Prostate gland (tissue), 2 donors: ENCODE measurements around the gene SELENOO. TPM values are rescaled to one million over a fixed set of nuclear protein-coding genes. Genes with fewer than 3 reads are reported as not detected.

ENCODE experiments used
- DNase-seq: peaks from one replicate; pipeline ENCODE4 v3.0.0-alpha.2; 2019; ENCODE audit warnings: low spot score
- H3K27ac ChIP-seq, 2 donors: fragments of 200-600 bp; sonication (generic); 2 replicates each; pipeline ENCODE4 v1.5.1; 2017 to 2019
- H3K27me3 ChIP-seq: fragments of 200-600 bp; sonication (generic); replicated peaks from 2 replicates; pipeline ENCODE4 v1.5.1; 2019; ENCODE audit not compliant: insufficient read depth
- H3K36me3 ChIP-seq, 2 donors: fragments of 200-600 bp; sonication (generic); 1 replicate in 1 of 2; 2 replicates in 1 of 2; pipeline versions ENCODE4 v1.5.1 to v1.8.1; 2017 to 2019
- H3K4me1 ChIP-seq: fragments of 200-600 bp; sonication (generic); replicated peaks from 2 replicates; pipeline ENCODE4 v1.5.1; 2019
- H3K4me3 ChIP-seq, 2 donors: fragments of 200-600 bp; sonication (generic); 2 replicates each; pipeline ENCODE4 v1.5.1; 2017 to 2019
- H3K9me3 ChIP-seq: fragments of 200-600 bp; sonication (generic); 2 replicates; pipeline ENCODE4 v1.5.1; 2017
- CTCF ChIP-seq, 4 experiments: fragments of 200-600 bp in 2 of 4; fragments of 450-650 bp in 2 of 4; sonication (generic) in 2 of 4; IDR thresholded peaks; 1 replicate in 3 of 4; 2 replicates in 1 of 4; pipeline ENCODE4 v1.5.1; 2016 to 2019; ENCODE audit warnings: antibody characterized with exemption in 4 of 4, mild to moderate bottlenecking in 2 of 4, moderate library complexity in 2 of 4
- POLR2A ChIP-seq: fragments of 450-650 bp; IDR thresholded peaks from one replicate; pipeline ENCODE4 v1.6.1; 2016; ENCODE audit warnings: antibody characterized with exemption, mild to moderate bottlenecking
- POLR2AphosphoS5 ChIP-seq: sonication (generic); formaldehyde crosslinking; IDR thresholded peaks from one replicate; pipeline ENCODE4 v1.6.1; 2017; ENCODE audit warnings: antibody characterized with exemption
- WGBS: methylation state at CpG from one replicate; pipeline ENCODE4 v1.1.5; 2018; 5-methylcytosine and 5-hydroxymethylcytosine counted together
- intact Hi-C: fragments of 100-400 bp; cut with DNase I; formaldehyde crosslinking; loops from one replicate; pipeline ENCODE4 v1.14.2; 2022
- total RNA-seq, 2 donors: library from RNA; depleted of rRNA; stranded (reverse); fragments of >200 nt; gene quantifications; one replicate each; pipeline ENCODE4 v1.1.0, GENCODE V29; 2016

Gene SELENOO
- total RNA-seq, 2 donors from 2014 or later = 51.8 to 58.5 TPM

GRCh38 chr22:50243685-50244419, 43.0 kb downstream of the SELENOO start:
- DNase-seq = no peak
- no peak for TF ChIP-seq POLR2AphosphoS5
- TF ChIP-seq POLR2A = no peak
- TF ChIP-seq CTCF (IDR thresholded peaks at IDR 0.05) = no peak
- Histone ChIP-seq H3K4me3 (peak overlapping the region; percentile 80 to 95), H3K4me1 (peaks cover 16% of the 10 kb centered on the region), H3K9me3 (no peaks in the 10 kb centered on the region), H3K36me3 (peaks cover 0 to 3% of the 10 kb centered on the region in 2 donors), H3K27ac (peak overlapping the region; percentile 85 to 88), H3K27me3 (no peaks in the 10 kb centered on the region)
- intact Hi-C loops = no loop called here
- 18% methylated on average over 27 of the region's 27 CpGs for WGBS

- H3K27ac ChIP-seq = peak within 1 kb of the TSS; percentile 85 to 88
- no peaks in the 10 kb centered on the region for H3K27me3 ChIP-seq
- H3K4me1 ChIP-seq = peaks cover 16% of the 10 kb centered on the region
- under 1% methylated on average over 54 of the region's 76 CpGs for WGBS
- intact Hi-C loops = no loop called here
- H3K36me3 ChIP-seq = peaks cover 0 to 3% of the 10 kb centered on the region in 2 donors
- peak; percentile 96 for DNase-seq
- TF ChIP-seq POLR2A (peak; percentile 68), CTCF (IDR thresholded peaks at IDR 0.05) (peak in 3 of 4 experiments; percentile 11 to 49 (median 47)), POLR2AphosphoS5 (peak; percentile 98)
- H3K9me3 ChIP-seq = no peaks in the 10 kb centered on the region
- H3K4me3 ChIP-seq = peak within 1 kb of the TSS; percentile 80 to 95
Measured at GRCh38 chr22:50244420-50245213, 43.8 kb downstream of the SELENOO start, which contains the start of gene TUBGCP6. TSS of gene TUBGCP6 (minus strand) at chr22:50245023. CDS start at chr22:50244459, 564 bp downstream.

- Histone ChIP-seq H3K4me3 (peak overlapping the region; percentile 80 to 95), H3K36me3 (no peaks in the 10 kb centered on the region), H3K27ac (peak overlapping the region; percentile 85 to 88), H3K9me3 (no peaks in the 10 kb centered on the region), H3K27me3 (no peaks in the 10 kb centered on the region), H3K4me1 (peaks cover 24% of the 10 kb centered on the region)
- intact Hi-C loops = no loop called here
- no peak for TF ChIP-seq CTCF (IDR thresholded peaks at IDR 0.05)
- TF ChIP-seq POLR2A = no peak
- no peak for TF ChIP-seq POLR2AphosphoS5
- 11% methylated on average over 49 of the region's 53 CpGs for WGBS
- DNase-seq = no peak
Measured at GRCh38 chr22:50245214-50246072, 44.6 kb downstream of the SELENOO start.

- Histone ChIP-seq H3K27ac (no peak overlapping the region), H3K4me3 (peak overlapping the region in 1 of 2 donors; percentile 95), H3K27me3 (no peaks in the 10 kb centered on the region), H3K36me3 (no peaks in the 10 kb centered on the region), H3K9me3 (no peaks in the 10 kb centered on the region), H3K4me1 (peaks cover 23% of the 10 kb centered on the region)
- intact Hi-C loops = no loop called here
- no peak for TF ChIP-seq POLR2A
- TF ChIP-seq POLR2AphosphoS5 = no peak
- TF ChIP-seq CTCF (IDR thresholded peaks at IDR 0.05) = no peak
- no peak for DNase-seq
- WGBS = 83% methylated on average over 18 of the region's 20 CpGs
Measured at GRCh38 chr22:50246242-50247175, 45.7 kb downstream of the SELENOO start.
